HEK293T (cell line): Measurements from ENCODE around the gene SLC12A8.

Experiments used
- CTCF ChIA-PET: fragments of 350-600 bp; formaldehyde crosslinking; extraction: SDS; loops from one replicate; lab custom pipeline; 2021; ENCODE audit warnings: antibody characterized with exemption, inconsistent platforms; lab: Yijun Ruan, JAX
- POLR2A ChIA-PET: fragments of 350-600 bp; formaldehyde crosslinking; extraction: SDS; loops from one replicate; lab custom pipeline; 2020; ENCODE audit warnings: antibody characterized with exemption, inconsistent platforms; lab: Yijun Ruan, JAX
- DNase-seq: peaks from one replicate; pipeline ENCODE4 v3.0.0; 2012; ENCODE audit warnings: mixed read lengths; ENCODE audit errors: extremely low spot score
- ARNT ChIP-seq: fragments of 450-650 bp; IDR thresholded peaks from 2 replicates; pipeline ENCODE4 v1.6.1; 2017; ENCODE audit warnings: mild to moderate bottlenecking
- BHLHE40 ChIP-seq: fragments of 450-650 bp; IDR thresholded peaks from 2 replicates; pipeline ENCODE4 v1.6.1; 2016; ENCODE audit warnings: mild to moderate bottlenecking, moderate library complexity, borderline replicate concordance
- CTBP1 ChIP-seq: fragments of 450-650 bp; IDR thresholded peaks from 2 replicates; pipeline ENCODE4 v1.6.1; 2016; ENCODE audit warnings: borderline replicate concordance
- ELF4 ChIP-seq: fragments of 450-650 bp; IDR thresholded peaks from 2 replicates; pipeline ENCODE4 v1.6.1; 2017; ENCODE audit warnings: antibody characterized with exemption
- FOXA1 ChIP-seq: fragments of 450-650 bp; IDR thresholded peaks from 2 replicates; pipeline ENCODE4 v1.6.1; 2016; ENCODE audit warnings: mild to moderate bottlenecking
- FOXK2 ChIP-seq: fragments of 450-650 bp; IDR thresholded peaks from 2 replicates; pipeline ENCODE4 v1.6.1; 2016; ENCODE audit warnings: mild to moderate bottlenecking
- FOXM1 ChIP-seq: fragments of 450-650 bp; IDR thresholded peaks from 2 replicates; pipeline ENCODE4 v1.6.1; 2017; ENCODE audit warnings: mild to moderate bottlenecking, borderline replicate concordance
- HDGF ChIP-seq: fragments of 450-650 bp; IDR thresholded peaks from 2 replicates; pipeline ENCODE4 v1.6.1; 2017; ENCODE audit warnings: antibody characterized with exemption, borderline replicate concordance
- L3MBTL2 ChIP-seq: fragments of 450-650 bp; conservative IDR thresholded peaks from 2 replicates; pipeline ENCODE4 v1.6.1; 2016; ENCODE audit warnings: mild to moderate bottlenecking
- LEF1 ChIP-seq: fragments of 450-650 bp; IDR thresholded peaks from 2 replicates; pipeline ENCODE4 v1.6.1; 2017; ENCODE audit warnings: mild to moderate bottlenecking, borderline replicate concordance
- NFRKB ChIP-seq: fragments of 450-650 bp; IDR thresholded peaks from 2 replicates; pipeline ENCODE4 v1.6.1; 2016; ENCODE audit warnings: mild to moderate bottlenecking, moderate library complexity
- SP1 ChIP-seq: fragments of 450-650 bp; IDR thresholded peaks from 2 replicates; pipeline ENCODE4 v1.6.1; 2017
- SUZ12 ChIP-seq: fragments of 450-650 bp; IDR thresholded peaks from 2 replicates; pipeline ENCODE4 v1.6.1; 2016; ENCODE audit warnings: mild to moderate bottlenecking
- TARDBP ChIP-seq: fragments of 450-650 bp; IDR thresholded peaks from 2 replicates; pipeline ENCODE4 v1.6.1; 2016
- ZNF384 ChIP-seq: fragments of 450-650 bp; IDR thresholded peaks from 2 replicates; pipeline ENCODE4 v1.6.1; 2016
- TF ChIP-seq, protein P1 (sequence below): fragments of 450-650 bp; IDR thresholded peaks from 2 replicates; pipeline ENCODE4 v1.6.1; 2016

SLC12A8 gene

DNA sequence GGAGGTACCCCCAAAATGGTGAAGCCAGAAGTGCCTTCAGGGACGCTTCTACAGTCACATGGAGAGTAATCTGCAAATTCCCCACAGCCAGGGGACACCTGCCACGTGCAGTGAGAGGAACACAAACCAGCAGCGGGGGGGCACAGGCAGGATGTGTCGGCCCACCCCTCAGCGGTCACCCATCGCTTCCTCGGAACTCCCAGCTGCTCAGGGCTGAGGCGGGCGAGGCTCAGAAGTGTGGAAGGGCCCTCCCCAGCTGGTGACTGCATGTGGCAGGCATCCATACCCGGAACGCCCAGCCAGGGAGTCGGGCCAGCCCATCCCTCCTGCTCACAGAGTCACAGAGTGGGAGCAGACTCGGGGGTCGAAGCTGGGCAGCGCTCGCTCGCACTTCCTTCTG lies 63.7 kb downstream of the SLC12A8 start:
- CTCF ChIA-PET = no interaction called here
- no peak for DNase-seq
- TF ChIP-seq CTBP1 = no peak
- no peak for TF ChIP-seq FOXM1
- no peak for TF ChIP-seq TARDBP
- TF ChIP-seq, protein P1, sequence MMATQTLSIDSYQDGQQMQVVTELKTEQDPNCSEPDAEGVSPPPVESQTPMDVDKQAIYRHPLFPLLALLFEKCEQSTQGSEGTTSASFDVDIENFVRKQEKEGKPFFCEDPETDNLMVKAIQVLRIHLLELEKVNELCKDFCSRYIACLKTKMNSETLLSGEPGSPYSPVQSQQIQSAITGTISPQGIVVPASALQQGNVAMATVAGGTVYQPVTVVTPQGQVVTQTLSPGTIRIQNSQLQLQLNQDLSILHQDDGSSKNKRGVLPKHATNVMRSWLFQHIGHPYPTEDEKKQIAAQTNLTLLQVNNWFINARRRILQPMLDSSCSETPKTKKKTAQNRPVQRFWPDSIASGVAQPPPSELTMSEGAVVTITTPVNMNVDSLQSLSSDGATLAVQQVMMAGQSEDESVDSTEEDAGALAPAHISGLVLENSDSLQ = no peak
- no peak for TF ChIP-seq ELF4
- POLR2A ChIA-PET = no interaction called here

DNA sequence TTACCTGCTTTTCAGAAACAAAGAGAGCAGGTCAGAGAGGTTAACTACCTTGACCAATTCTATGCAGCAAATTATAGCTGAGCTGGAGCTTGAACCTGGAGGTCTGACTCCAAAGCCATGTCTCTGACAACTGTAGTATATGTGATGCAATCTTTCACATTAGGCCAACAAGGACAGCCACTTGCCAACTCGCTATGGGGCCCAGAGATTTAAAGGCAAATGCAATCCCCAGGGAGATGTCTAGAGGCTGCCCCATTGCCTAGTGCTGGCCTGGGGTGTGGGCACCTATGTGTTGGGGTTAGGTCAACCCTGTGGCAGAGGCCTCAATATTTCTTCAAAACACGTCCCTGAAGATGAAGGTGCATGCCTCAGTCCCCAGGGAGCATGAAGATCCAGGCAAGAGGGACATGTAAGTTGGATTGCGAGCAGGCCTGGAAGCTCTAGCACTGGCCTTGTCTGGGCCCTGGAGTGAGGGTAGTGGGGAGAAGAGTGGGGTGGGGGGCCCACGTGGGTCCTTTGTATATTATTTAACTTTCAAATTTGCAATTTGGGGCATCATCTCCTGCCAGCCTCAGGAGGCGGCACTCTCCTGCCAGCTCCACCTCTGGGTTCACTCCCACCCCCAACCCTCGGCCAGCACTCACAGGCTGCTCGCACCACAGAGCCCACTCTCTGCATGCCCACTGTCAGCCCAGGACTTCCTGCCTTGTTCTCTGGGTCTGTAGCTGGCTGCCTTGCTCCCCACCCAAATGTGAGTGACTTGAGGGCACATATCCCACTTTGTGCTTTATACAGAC lies 64.3 kb downstream of the SLC12A8 start:
- ChIA-PET CTCF (no interaction called here), POLR2A (no interaction called here)
- TF ChIP-seq TARDBP (no peak), ARNT (no peak), ZNF384 (no peak), FOXK2 (no peak), FOXA1 (no peak), SUZ12 (no peak), ELF4 (no peak), NFRKB (no peak), L3MBTL2 (no peak), CTBP1 (no peak), BHLHE40 (no peak), HDGF (no peak)
- TF ChIP-seq, protein P1 = no peak
- DNase-seq = no peak

DNA sequence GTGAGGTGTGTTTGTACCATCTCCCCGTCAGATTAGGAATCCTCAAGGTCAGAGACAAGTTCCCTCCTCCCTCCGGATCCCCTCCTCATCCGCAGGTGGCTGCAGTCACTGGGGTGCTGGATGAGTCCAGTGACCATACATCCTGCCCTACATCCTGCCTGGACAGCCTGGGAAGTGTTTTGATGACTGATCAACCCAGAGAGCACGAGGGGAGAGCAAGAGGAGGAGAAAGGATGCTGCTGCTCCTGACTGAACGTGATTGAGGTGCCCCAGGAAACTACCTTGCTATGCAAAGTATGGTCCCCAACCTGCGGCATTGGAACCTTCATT lies 65.1 kb downstream of the SLC12A8 start:
- TF ChIP-seq NFRKB (no peak), ARNT (no peak), ELF4 (no peak), L3MBTL2 (no peak), CTBP1 (no peak), TARDBP (no peak), FOXA1 (no peak), FOXM1 (no peak), HDGF (no peak), SP1 (no peak), LEF1 (no peak), FOXK2 (no peak), SUZ12 (no peak)
- TF ChIP-seq, protein P1 = no peak
- ChIA-PET CTCF (no interaction called here), POLR2A (no interaction called here)
- no peak for DNase-seq

DNA sequence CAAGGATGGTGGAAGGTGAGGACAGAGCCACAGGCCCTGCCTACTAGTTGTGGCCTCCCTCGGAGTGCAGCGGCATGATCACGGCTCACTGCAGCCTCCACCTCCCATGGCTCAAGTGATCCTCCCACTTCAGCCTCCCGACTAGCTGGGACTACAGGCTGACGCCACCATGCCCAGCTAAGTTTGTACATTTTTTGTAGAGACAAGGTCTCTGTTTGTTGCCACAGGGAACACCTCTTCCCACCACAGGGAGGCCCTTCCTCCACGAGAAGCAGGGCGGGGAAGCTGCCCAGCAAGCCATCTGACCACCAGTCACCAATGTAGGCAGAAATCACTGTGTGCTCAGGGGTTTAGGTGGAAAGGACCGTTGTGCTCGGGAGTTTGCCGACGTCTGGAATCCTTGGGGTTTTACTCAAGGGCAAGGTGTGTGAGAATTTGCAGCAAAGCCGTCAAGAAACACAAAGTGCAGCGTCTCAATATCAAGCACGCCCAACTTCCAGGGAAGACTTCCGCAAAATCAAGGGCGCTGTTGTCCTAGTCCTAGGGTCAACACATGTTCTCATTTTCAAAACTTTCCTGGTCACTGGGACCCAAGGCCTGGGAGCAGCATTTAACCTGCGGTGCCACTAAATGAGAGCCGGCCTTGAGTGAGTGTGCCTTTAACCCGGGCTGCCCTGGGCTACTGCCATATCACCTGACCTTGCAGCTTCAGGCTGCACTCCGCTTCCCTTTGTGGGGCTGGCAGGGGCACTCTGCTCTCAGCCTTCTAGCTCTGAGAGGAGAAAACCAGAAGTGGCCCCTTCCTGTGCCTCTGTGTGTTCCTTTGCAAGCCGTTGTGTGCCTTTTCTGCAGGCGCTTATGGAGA lies 65.7 kb downstream of the SLC12A8 start:
- no peak for TF ChIP-seq HDGF
- no peak for TF ChIP-seq ZNF384
- TF ChIP-seq, protein P1 = no peak
- TF ChIP-seq LEF1 = no peak
- no peak for TF ChIP-seq ARNT
- TF ChIP-seq CTBP1 = no peak
- no peak for TF ChIP-seq BHLHE40
- no peak for TF ChIP-seq FOXM1
- TF ChIP-seq FOXK2 = no peak
- TF ChIP-seq SUZ12 = no peak
- TF ChIP-seq NFRKB = no peak
- no peak for DNase-seq
- ChIA-PET POLR2A (no interaction called here), CTCF (interaction anchor here (1.6 kb wide), 1 partner anchor 10 kb away, joined by 4 read pairs; no protein-coding TSS in a partner anchor)

DNA sequence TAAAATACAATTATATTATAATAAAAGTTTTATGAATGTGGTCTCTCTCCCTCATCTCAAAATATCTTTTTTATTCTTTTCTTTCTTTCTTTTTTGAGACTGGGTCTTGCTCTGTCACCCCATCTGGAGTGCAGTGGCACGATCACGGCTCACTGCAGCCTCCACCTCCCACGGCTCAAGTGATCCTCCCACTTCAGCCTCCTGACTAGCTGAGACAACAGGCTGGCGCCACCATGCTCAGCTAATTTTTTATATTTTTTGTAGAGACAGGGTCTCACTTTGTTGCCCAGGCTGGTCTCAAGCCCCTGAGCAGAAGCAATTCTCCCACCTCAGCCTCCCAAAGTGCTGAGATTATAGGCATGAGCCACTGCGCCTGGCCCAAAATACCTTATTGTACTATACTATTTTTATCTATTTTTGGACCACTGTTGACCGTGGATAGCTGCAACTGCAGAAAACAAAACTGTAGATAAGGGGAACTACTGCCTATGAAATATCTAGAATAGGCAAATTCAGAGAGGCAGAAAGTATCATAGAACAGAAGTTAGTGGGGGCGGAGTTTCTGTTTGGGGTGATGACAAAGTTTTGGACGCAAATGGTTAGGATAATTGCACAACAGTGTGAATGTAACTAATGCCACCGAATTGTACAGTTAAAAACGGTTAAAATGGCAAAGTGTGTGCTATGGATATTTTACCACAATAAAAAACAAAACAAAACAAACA lies 66.6 kb downstream of the SLC12A8 start:
- no peak for TF ChIP-seq ELF4
- TF ChIP-seq, protein P1 = no peak
- TF ChIP-seq TARDBP = no peak
- TF ChIP-seq L3MBTL2 = no peak
- no peak for TF ChIP-seq NFRKB
- TF ChIP-seq SUZ12 = no peak
- no peak for TF ChIP-seq SP1
- TF ChIP-seq ARNT = no peak
- CTCF ChIA-PET = interaction anchor here (1.6 kb wide), 1 partner anchor 9 kb away, joined by 4 read pairs; no protein-coding TSS in a partner anchor
- DNase-seq = no peak
- POLR2A ChIA-PET = no interaction called here
